SK-N-SH (cell line): Measurements from ENCODE around the gene SAP30L. TPM values are rescaled to one million over a fixed set of nuclear protein-coding genes. Genes with fewer than 3 reads are reported as not detected.

Experiments used
- CTCF ChIA-PET: fragments of 300-600, 350-600 bp; formaldehyde crosslinking; extraction: SDS; loops from one replicate; lab custom pipeline; 2021; lab: Yijun Ruan, JAX
- POLR2A ChIA-PET: fragments of 350-600 bp; sonication (Branson Sonifier 250); formaldehyde crosslinking; extraction: SDS; loops from one replicate; lab custom pipeline; 2020; ENCODE audit warnings: antibody characterized with exemption, inconsistent platforms; lab: Yijun Ruan, JAX
- DNase-seq: peaks from one replicate; pipeline ENCODE4 v3.0.0; 2012
- H2AFZ ChIP-seq: fragments of 200-600 bp; sonication (generic); 2 replicates; pipeline ENCODE4 v1.8.1; 2016; ENCODE audit warnings: antibody characterized with exemption, mild to moderate bottlenecking, low read depth
- H3F3A ChIP-seq: fragments of 200-600 bp; sonication (generic); replicated peaks from 2 replicates; pipeline ENCODE3; 2016; ENCODE audit warnings: antibody characterized with exemption, mild to moderate bottlenecking; ENCODE audit not compliant: insufficient read depth
- H3K27ac ChIP-seq, 2 experiments: fragments of 200-500 bp in 1 of 2; fragments of 200-600 bp in 1 of 2; sonication (Bioruptor generic) in 1 of 2; sonication (generic), shearing (Covaris generic) in 1 of 2; 2 replicates each; pipeline versions ENCODE4 v1.5.1 to v1.6.1; 2014 to 2016; ENCODE audit warnings: low read depth in 2 of 2, inconsistent platforms in 1 of 2, low read length in 1 of 2, mild to moderate bottlenecking in 1 of 2, mixed read lengths in 1 of 2
- H3K27me3 ChIP-seq: fragments of 200-600 bp; sonication (generic), shearing (Covaris generic); 2 replicates; pipeline ENCODE4 v1.6.1; 2016; ENCODE audit warnings: mixed run types; ENCODE audit not compliant: insufficient read depth
- H3K36me3 ChIP-seq, 2 experiments: fragments of 200-500 bp in 1 of 2; fragments of 200-600 bp in 1 of 2; sonication (Bioruptor generic) in 1 of 2; sonication (generic) in 1 of 2; replicated peaks in 1 of 2; 2 replicates each; pipeline versions ENCODE3 to v1.5.1; 2014 to 2016; ENCODE audit warnings: low read length in 1 of 2, mild to moderate bottlenecking in 1 of 2; ENCODE audit not compliant: insufficient read depth in 2 of 2, control insufficient read depth in 1 of 2
- H3K4me1 ChIP-seq, 2 experiments: fragments of 200-500 bp in 1 of 2; fragments of 200-600 bp in 1 of 2; sonication (Bioruptor generic) in 1 of 2; sonication (generic), shearing (Covaris generic) in 1 of 2; 2 replicates each; pipeline versions ENCODE4 v1.5.1 to v1.6.1; 2014 to 2016; ENCODE audit warnings: low read depth in 1 of 2, low read length in 1 of 2, mixed run types in 1 of 2; ENCODE audit not compliant: insufficient read depth in 2 of 2, control insufficient read depth in 1 of 2
- H3K4me2 ChIP-seq: fragments of 200-600 bp; sonication (generic), shearing (Covaris generic); 2 replicates; pipeline ENCODE4 v1.6.1; 2017; ENCODE audit warnings: mixed run types
- H3K4me3 ChIP-seq, 2 experiments: fragments of 200-500 bp in 1 of 2; fragments of 200-600 bp in 1 of 2; sonication (Bioruptor generic) in 1 of 2; sonication (generic), shearing (Covaris generic) in 1 of 2; 2 replicates each; pipeline versions ENCODE4 v1.5.1 to v1.8.1; 2014 to 2016; ENCODE audit warnings: low read depth in 2 of 2, inconsistent platforms in 1 of 2, low read length in 1 of 2, mild to moderate bottlenecking in 1 of 2, mixed read lengths in 1 of 2, moderate library complexity in 1 of 2
- H3K79me2 ChIP-seq: fragments of 200-600 bp; sonication (generic); 2 replicates; pipeline ENCODE4 v1.8.1; 2017; ENCODE audit warnings: mild to moderate bottlenecking; ENCODE audit not compliant: insufficient read depth
- H3K9ac ChIP-seq: fragments of 200-600 bp; sonication (generic); 2 replicates; pipeline ENCODE4 v1.6.1; 2017; ENCODE audit warnings: mixed run types
- H3K9me2 ChIP-seq: fragments of 200-600 bp; sonication (generic); 2 replicates; pipeline ENCODE4 v1.6.1; 2017; ENCODE audit warnings: mixed run types
- H3K9me3 ChIP-seq: fragments of 200-600 bp; sonication (generic); 2 replicates; pipeline ENCODE4 v1.6.1; 2017; ENCODE audit warnings: mixed run types, mild to moderate bottlenecking, moderate library complexity
- H4K20me1 ChIP-seq: fragments of 200-600 bp; sonication (generic); 2 replicates; pipeline ENCODE4 v1.6.1; 2017; ENCODE audit warnings: mild to moderate bottlenecking, mixed run types; ENCODE audit not compliant: insufficient read depth
- CHD2 ChIP-seq: fragments of 150-350 bp; IDR thresholded peaks from 2 replicates; pipeline ENCODE4 v1.6.1; 2018; ENCODE audit warnings: low read length; ENCODE audit not compliant: partially characterized antibody
- EP300 ChIP-seq, 2 experiments: IDR thresholded peaks; 2 replicates each; pipeline versions ENCODE4 v1.4.0 to v1.6.1; 2012; ENCODE audit warnings: borderline replicate concordance in 1 of 2, low read depth in 1 of 2, low read length in 1 of 2
- FOXJ3 ChIP-seq: sonication (generic); formaldehyde crosslinking; IDR thresholded peaks from 2 replicates; pipeline ENCODE4 v1.5.1; 2020; ENCODE audit warnings: mild to moderate bottlenecking, missing genetic modification reagents
- JUND ChIP-seq: IDR thresholded peaks from 2 replicates; pipeline ENCODE4 v1.4.0; 2012
- REST ChIP-seq: IDR thresholded peaks from 2 replicates; pipeline ENCODE4 v1.6.1; 2012; ENCODE audit warnings: mild to moderate bottlenecking, low read depth, low read length, moderate library complexity
- USF2 ChIP-seq: fragments of 150-350 bp; IDR thresholded peaks from 2 replicates; pipeline ENCODE4 v1.6.1; 2017; ENCODE audit warnings: antibody characterized with exemption, low read length, low read depth, borderline replicate concordance
- WGBS: methylation state at CpG from one replicate; pipeline ENCODE4 v1.1.6; 2017; ENCODE audit warnings: low lambda C conversion rate; 5-methylcytosine and 5-hydroxymethylcytosine counted together
- polyA plus RNA-seq, 3 experiments: library from polyadenylated mRNA; depleted of rRNA; stranded (reverse); fragments of >200 nt; gene quantifications; 2 replicates each; pipeline ENCODE4 v1.2.3, GENCODE V29; 2012

SAP30L gene
- polyA plus RNA-seq, 1 of the 3 experiments (the other 2 are of a cell fraction): 26.6 TPM

- Histone ChIP-seq H3K9ac (no peak overlapping the region), H3K9me3 (no peaks in the 10 kb centered on the region), H3K4me3 (no peak overlapping the region), H3K9me2 (no peaks in the 10 kb centered on the region), H3K4me1 (peaks cover 4 to 29% of the 10 kb centered on the region in 2 experiments; a peak in 2 of 4 replicates), H3K4me2 (no peak overlapping the region), H4K20me1 (no peaks in the 10 kb centered on the region), H3K79me2 (no peaks in the 10 kb centered on the region), H3F3A (no peaks in the 10 kb centered on the region), H3K27ac (no peak overlapping the region), H2AFZ (no peak overlapping the region), H3K27me3 (no peaks in the 10 kb centered on the region), H3K36me3 (peaks cover 10 to 14% of the 10 kb centered on the region in 2 experiments)
- no peak for DNase-seq
- CTCF ChIA-PET: interaction anchor here (0.6 to 4.7 kb wide), 3 partner anchors 208 to 323 kb away, joined by 3 to 55 read pairs (median 8); partner anchors contain the start of gene GALNT10
- WGBS: 95% methylated on average over 9 of the region's 9 CpGs
- POLR2A ChIA-PET: no interaction called here
- no peak for TF ChIP-seq REST
These were observed 43.9 kb upstream of the SAP30L start for GRCh38 chr5:154401931-154402330.

- peaks cover 14 to 16% of the 10 kb centered on the region in 2 experiments for H3K36me3 ChIP-seq
- H3F3A ChIP-seq: no peaks in the 10 kb centered on the region
- H2AFZ ChIP-seq: no peak overlapping the region
- CTCF ChIA-PET: interaction anchor here (0.6 to 7.3 kb wide), 5 partner anchors 44 to 330 kb away, joined by 3 to 105 read pairs (median 8); partner anchors contain the start of gene GALNT10
- no peaks in the 10 kb centered on the region for H3K79me2 ChIP-seq
- no peaks in the 10 kb centered on the region for H4K20me1 ChIP-seq
- no peaks in the 10 kb centered on the region for H3K9me3 ChIP-seq
- no peak overlapping the region for H3K4me2 ChIP-seq
- H3K9ac ChIP-seq: no peak overlapping the region
- H3K4me1 ChIP-seq: peaks cover 4 to 25% of the 10 kb centered on the region in 2 experiments; a peak in 2 of 4 replicates
- 87% methylated on average over 5 of the region's 10 CpGs for WGBS
- no peaks in the 10 kb centered on the region for H3K9me2 ChIP-seq
- H3K4me3 ChIP-seq: no peak overlapping the region
- TF ChIP-seq CHD2: no peak
- TF ChIP-seq, all 33 proteins: peak for 0
- no peak for DNase-seq
- Histone ChIP-seq H3K27me3 (no peaks in the 10 kb centered on the region), H3K27ac (no peak overlapping the region; a peak in 1 of 4 replicates)
- POLR2A ChIA-PET: no interaction called here
These were observed 43.2 kb upstream of the SAP30L start for GRCh38 chr5:154402611-154403010.

- no peak overlapping the region for H3K27ac ChIP-seq
- peaks cover 4 to 18% of the 10 kb centered on the region in 2 experiments; a peak in 2 of 4 replicates for H3K4me1 ChIP-seq
- no peaks in the 10 kb centered on the region for H4K20me1 ChIP-seq
- TF ChIP-seq REST: no peak
- TF ChIP-seq FOXJ3 (CRISPR knock-in tag): no peak
- TF ChIP-seq USF2: no peak
- TF ChIP-seq EP300 (IDR thresholded peaks at IDR 0.05; ENCODE audit: borderline replicate concordance in 1 of 2, low read depth in 1 of 2, low read length in 1 of 2): no peak
- TF ChIP-seq JUND: no peak
- H3F3A ChIP-seq: no peaks in the 10 kb centered on the region
- no peak overlapping the region for H3K9ac ChIP-seq
- DNase-seq: no peak
- CTCF ChIA-PET: interaction anchor here (0.6 to 7.3 kb wide), 8 partner anchors 45 to 428 kb away, joined by 3 to 105 read pairs (median 24); partner anchors contain the start of gene GALNT10
- H3K4me2 ChIP-seq: no peak overlapping the region
- POLR2A ChIA-PET: no interaction called here
- no peak overlapping the region for H2AFZ ChIP-seq
- 98% methylated on average over 4 of the region's 4 CpGs for WGBS
- no peaks in the 10 kb centered on the region for H3K27me3 ChIP-seq
- H3K9me2 ChIP-seq: no peaks in the 10 kb centered on the region
- no peak overlapping the region for H3K4me3 ChIP-seq
- no peaks in the 10 kb centered on the region for H3K9me3 ChIP-seq
- H3K36me3 ChIP-seq: peaks cover 16 to 17% of the 10 kb centered on the region in 2 experiments
- no peaks in the 10 kb centered on the region for H3K79me2 ChIP-seq
These were observed 42.6 kb upstream of the SAP30L start for GRCh38 chr5:154403234-154403633.
